Measurements from ENCODE around the gene AIRE.
"Not testable (repeated sequence)": the region's sequence is repeated elsewhere in the genome, so short reads cannot be mapped to it uniquely, and the experiment has no call there.

- not testable (repeated sequence) for TF ChIP-seq POLR2AphosphoS5 (IDR thresholded peaks at IDR 0.05; ENCODE audit: borderline replicate concordance, low read depth, low read length); EZH2 (IDR thresholded peaks at IDR 0.05); FOXP2 (optimal IDR thresholded peaks at IDR 0.05; ENCODE audit: control extremely low read depth, extremely low read length, insufficient read depth)
Observed at GRCh38 chr21:44283211-44283785, 2.4 kb upstream of the AIRE start.

All from SK-N-MC (cell line).